AG04450 (cell line): ENCODE results near the gene CHFR. TPM values are rescaled to one million over a fixed set of nuclear protein-coding genes. Genes with fewer than 3 reads are reported as not detected.

Experiments
- CTCF ChIA-PET: fragments of 300-600, 350-600 bp; formaldehyde crosslinking; extraction: SDS; loops from one replicate; lab custom pipeline; 2022; ENCODE audit warnings: antibody characterized with exemption, inconsistent platforms; lab: Charles Lee
- POLR2A ChIA-PET: fragments of 350-600 bp; formaldehyde crosslinking; extraction: SDS; loops from one replicate; lab custom pipeline; 2021; ENCODE audit warnings: antibody characterized with exemption, inconsistent platforms; lab: Yijun Ruan, JAX
- DNase-seq: peaks from one replicate; pipeline ENCODE4 v3.0.0-alpha.2; 2011; ENCODE audit warnings: low read depth, low spot score
- H3K27ac ChIP-seq: one replicate; pipeline ENCODE4 v1.5.1; 2012; ENCODE audit warnings: low read depth, low read length, control low read depth
- H3K27me3 ChIP-seq: one replicate; pipeline ENCODE4 v1.6.0; 2012; ENCODE audit warnings: low read length; ENCODE audit not compliant: control insufficient read depth, insufficient read depth
- H3K4me3 ChIP-seq: 2 replicates; pipeline ENCODE4 v1.5.1; 2011; ENCODE audit warnings: mild to moderate bottlenecking, low read depth, low read length, control low read depth
- H3K9me3 ChIP-seq: 2 replicates; pipeline ENCODE4 v1.5.1; 2012; ENCODE audit warnings: low read length; ENCODE audit not compliant: control insufficient read depth, insufficient read depth
- polyA plus RNA-seq: library from polyadenylated mRNA; depleted of rRNA; stranded (reverse); fragments of >200 nt; gene quantifications from 2 replicates; pipeline ENCODE4 v1.2.3, GENCODE V29; 2011
- TF ChIP-seq, protein P1 (sequence below): IDR thresholded peaks from 2 replicates; pipeline ENCODE4 v1.5.1; 2011; ENCODE audit warnings: low read depth, low read length, control low read depth, inconsistent platforms

The CHFR gene
- polyA plus RNA-seq, 1 experiment = 28.4 TPM

DNA sequence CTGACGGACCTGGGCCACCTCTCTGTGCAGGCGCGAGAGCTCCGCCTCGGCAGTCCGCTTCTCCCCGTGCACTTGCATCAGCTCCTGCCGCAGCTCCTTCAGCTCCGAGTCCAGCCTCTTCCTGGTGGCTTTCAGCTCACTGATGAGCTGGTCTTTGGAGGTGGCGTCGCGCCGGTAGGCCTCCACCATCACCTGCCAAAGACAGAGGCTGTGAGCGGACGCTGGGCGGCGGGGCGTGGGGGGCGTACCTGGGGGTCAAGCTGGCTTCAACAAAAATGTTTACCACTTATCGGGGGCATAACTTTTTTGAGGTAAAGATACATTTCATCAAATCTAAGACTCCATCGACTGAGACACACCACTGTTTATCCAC lies 98.3 kb downstream of the CHFR start:
- Histone ChIP-seq H3K9me3 (peaks cover 13% of the 10 kb centered on the region; the same call in 1 of the 2 replicates), H3K27me3 (no peaks in the 10 kb centered on the region), H3K27ac (no peak overlapping the region), H3K4me3 (no peak overlapping the region)
- no peak for DNase-seq
- ChIA-PET POLR2A (no interaction called here), CTCF (no interaction called here)
- TF ChIP-seq, protein P1, sequence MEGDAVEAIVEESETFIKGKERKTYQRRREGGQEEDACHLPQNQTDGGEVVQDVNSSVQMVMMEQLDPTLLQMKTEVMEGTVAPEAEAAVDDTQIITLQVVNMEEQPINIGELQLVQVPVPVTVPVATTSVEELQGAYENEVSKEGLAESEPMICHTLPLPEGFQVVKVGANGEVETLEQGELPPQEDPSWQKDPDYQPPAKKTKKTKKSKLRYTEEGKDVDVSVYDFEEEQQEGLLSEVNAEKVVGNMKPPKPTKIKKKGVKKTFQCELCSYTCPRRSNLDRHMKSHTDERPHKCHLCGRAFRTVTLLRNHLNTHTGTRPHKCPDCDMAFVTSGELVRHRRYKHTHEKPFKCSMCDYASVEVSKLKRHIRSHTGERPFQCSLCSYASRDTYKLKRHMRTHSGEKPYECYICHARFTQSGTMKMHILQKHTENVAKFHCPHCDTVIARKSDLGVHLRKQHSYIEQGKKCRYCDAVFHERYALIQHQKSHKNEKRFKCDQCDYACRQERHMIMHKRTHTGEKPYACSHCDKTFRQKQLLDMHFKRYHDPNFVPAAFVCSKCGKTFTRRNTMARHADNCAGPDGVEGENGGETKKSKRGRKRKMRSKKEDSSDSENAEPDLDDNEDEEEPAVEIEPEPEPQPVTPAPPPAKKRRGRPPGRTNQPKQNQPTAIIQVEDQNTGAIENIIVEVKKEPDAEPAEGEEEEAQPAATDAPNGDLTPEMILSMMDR = no peak

DNA sequence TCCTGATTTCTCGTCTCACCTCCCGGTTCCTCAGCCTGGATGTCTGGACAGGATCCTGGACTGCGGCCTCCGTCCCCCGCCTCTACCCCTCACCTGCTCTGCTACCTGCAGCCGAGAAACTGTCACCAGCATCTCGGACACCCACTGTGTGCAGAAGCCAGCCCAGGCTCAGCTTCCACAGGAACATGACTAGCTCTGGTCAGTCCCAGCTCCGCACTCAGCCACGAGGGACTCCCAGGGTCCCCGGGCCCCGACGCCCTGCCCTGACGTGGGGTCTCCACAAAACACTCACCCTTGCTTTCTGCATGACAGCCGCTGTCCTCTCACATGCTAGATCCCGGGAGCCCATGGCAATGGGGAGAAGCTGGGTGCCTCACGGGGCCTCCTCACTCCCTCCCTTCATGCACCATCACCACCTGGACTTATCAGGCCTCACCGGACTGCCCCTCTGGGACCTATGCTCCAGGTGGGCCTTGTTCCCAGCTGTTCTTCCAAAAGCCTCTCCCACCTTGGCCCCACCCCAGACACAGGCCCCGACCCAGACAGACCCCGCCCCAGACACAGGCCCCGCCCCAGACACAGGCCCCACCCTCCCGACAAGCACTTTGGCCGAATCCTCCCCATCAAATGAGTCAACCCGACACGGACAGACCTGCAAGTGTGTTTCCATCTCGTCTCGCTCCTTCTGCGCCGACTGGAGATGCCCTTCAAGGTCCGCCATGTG lies 98.9 kb downstream of the CHFR start:
- DNase-seq = no peak

DNA sequence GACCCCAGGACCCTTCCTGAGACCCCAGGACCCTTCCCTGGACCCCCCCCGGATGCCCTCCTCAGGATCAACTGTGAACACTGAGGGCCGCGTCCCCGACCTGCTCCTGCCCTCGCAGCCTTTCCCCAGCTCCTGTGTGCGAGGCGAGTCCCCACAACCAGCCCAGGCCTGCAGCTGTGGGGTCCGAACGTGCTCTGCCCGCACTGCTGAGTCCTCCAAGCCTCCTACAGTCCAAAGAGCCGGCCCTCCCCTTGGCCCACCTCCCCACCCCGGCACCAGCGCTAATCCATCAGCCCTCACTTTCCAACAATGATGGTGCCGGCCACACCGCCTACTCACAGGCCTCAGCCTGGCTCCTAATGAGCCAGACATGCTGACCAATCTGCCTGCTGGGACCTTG lies 99.5 kb downstream of the CHFR start:
- ChIA-PET CTCF (no interaction called here), POLR2A (no interaction called here)
- H3K9me3 ChIP-seq = peaks cover 13% of the 10 kb centered on the region; the same call in 1 of the 2 replicates

More for the DNA sequence above, 98.9 kb downstream of the CHFR start:
- CTCF ChIA-PET = no interaction called here
- Histone ChIP-seq H3K4me3 (no peak overlapping the region), H3K27ac (no peak overlapping the region), H3K27me3 (no peaks in the 10 kb centered on the region), H3K9me3 (peaks cover 13% of the 10 kb centered on the region; the same call in 1 of the 2 replicates)
- TF ChIP-seq, protein P1 = no peak
- POLR2A ChIA-PET = no interaction called here

DNA sequence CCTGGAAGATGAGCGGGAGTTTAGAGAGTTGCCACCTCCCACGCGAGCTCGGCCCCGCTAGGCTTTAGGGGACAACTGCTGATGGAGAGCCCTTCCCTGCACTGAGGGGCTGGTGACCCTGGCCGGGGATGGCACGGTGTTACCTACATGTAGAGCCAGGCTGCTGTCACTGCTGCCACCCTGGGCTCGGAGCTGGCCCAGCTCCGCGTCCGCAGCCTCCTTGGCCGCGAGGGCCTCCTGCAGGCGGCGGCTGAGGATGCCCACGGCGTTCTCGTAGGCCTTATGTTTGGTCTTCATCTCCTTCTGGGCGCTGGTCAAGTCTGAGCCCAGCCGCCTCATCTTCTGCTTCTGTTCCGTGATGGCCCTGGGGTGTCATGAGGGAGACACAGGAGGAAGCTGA lies 101.2 kb downstream of the CHFR start:
- DNase-seq = no peak
- Histone ChIP-seq H3K9me3 (peaks cover 4% of the 10 kb centered on the region; the same call in 1 of the 2 replicates), H3K27ac (no peak overlapping the region), H3K27me3 (no peaks in the 10 kb centered on the region), H3K4me3 (no peak overlapping the region)
- TF ChIP-seq, protein P1 = no peak
- ChIA-PET CTCF (no interaction called here), POLR2A (interaction anchor here (0.7 kb wide), 1 partner anchor 131 kb away, joined by 3 read pairs; no protein-coding TSS in a partner anchor)

More for the DNA sequence above, 99.5 kb downstream of the CHFR start:
- Histone ChIP-seq H3K4me3 (no peak overlapping the region), H3K27me3 (no peaks in the 10 kb centered on the region), H3K27ac (no peak overlapping the region)
- DNase-seq = no peak
- TF ChIP-seq, protein P1 = no peak

DNA sequence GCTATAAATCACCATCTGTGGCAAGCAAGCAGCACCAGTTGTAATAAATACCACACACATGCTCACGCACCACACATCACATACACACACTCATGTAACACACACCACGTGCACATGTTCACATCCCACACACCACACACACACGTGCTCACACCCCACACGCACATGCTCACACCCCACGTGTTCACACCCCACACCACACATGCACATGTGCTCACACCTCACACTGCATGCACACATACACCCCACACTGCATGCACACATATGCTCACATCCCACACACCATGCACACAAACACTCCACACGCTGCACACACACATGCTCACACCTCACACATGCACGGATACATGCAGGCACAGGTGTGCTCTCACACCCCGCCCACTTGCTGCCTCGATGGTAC lies 102.8 kb downstream of the CHFR start:
- no peak overlapping the region for H3K27ac ChIP-seq
- DNase-seq = no peak
- H3K4me3 ChIP-seq = no peak overlapping the region
- TF ChIP-seq, protein P1 = no peak
- H3K9me3 ChIP-seq = peaks cover 4% of the 10 kb centered on the region; the same call in 1 of the 2 replicates
- POLR2A ChIA-PET = no interaction called here
- CTCF ChIA-PET = no interaction called here
- H3K27me3 ChIP-seq = no peaks in the 10 kb centered on the region
